RWPE1 (cell line): Measurements from ENCODE around the gene NHERF2.

ENCODE experiments used
- CTCF ChIA-PET: fragments of 350-600 bp; sonication (Branson Sonifier 250); formaldehyde crosslinking; extraction: SDS; loops from one replicate; lab custom pipeline; 2021; lab: Yijun Ruan, JAX
- POLR2A ChIA-PET: fragments of 400-600 bp; formaldehyde crosslinking; extraction: SDS; loops from one replicate; lab custom pipeline; 2020; ENCODE audit warnings: antibody characterized with exemption; ENCODE audit not compliant: low non-redundant PET; lab: Yijun Ruan, JAX
- DNase-seq: peaks from one replicate; pipeline ENCODE4 v3.0.0; 2012; ENCODE audit warnings: low spot score
- H3K27ac ChIP-seq: fragments of 450-650 bp; 2 replicates; pipeline ENCODE4 v1.5.1; 2017
- TF ChIP-seq, protein P1 (sequence below): fragments of 450-650 bp; conservative IDR thresholded peaks from 2 replicates; pipeline ENCODE4 v1.5.1; 2017; ENCODE audit warnings: low read depth, mild to moderate bottlenecking

Gene NHERF2

DNA sequence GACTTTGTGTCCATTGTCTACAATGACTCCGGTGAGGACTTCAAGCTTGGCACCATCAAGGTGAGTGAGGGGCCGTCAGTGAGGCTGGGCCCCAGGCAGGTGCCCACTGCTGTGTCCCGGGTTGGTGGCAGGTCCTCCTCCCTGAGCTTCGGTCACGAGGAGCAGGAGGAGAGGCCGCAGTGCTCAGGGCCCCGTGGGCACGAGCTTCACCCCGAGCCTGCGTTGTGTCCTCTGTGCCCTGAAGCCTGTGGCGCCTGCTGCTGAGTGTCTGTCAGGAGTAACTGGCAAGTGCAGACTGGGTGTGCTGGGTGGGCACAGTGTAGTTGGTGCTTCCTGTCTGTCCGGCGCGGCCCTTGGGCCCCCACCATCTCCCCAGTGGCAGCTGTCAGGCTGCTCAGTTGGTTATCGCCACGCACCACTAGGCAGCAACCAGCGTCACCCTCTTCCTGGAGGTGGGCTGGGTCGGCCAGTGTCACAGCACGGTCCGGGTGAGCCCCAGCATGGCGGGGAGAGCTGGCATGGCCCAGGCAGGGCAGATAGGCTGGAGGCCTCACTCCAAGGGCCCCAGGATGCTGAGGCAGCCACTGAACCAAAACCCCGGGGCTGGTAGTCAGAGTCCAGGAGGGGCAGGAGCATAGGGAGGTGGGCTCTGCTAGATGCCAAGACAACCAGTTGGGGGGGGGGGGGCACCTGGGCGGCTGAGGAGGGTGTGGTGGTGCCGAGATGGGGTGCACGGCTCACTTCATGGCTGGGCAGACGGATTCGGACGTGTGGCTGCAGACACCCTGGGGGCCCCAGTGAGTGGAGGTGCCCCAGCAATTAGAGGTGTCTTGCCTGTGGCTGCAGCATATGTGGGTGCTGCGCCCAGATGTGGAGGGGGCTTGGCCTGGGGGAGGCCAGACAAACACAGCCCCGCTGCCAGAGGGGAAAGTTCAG is 60.4 kb downstream of the NHERF2 start:
- peak overlapping the region; percentile 73 for H3K27ac ChIP-seq
- CTCF ChIA-PET: interaction anchor here (0.5 to 1.1 kb wide), 3 partner anchors 54 to 120 kb away, joined by 3 to 4 read pairs (median 4); partner anchors contain the start of gene RNF151

DNA sequence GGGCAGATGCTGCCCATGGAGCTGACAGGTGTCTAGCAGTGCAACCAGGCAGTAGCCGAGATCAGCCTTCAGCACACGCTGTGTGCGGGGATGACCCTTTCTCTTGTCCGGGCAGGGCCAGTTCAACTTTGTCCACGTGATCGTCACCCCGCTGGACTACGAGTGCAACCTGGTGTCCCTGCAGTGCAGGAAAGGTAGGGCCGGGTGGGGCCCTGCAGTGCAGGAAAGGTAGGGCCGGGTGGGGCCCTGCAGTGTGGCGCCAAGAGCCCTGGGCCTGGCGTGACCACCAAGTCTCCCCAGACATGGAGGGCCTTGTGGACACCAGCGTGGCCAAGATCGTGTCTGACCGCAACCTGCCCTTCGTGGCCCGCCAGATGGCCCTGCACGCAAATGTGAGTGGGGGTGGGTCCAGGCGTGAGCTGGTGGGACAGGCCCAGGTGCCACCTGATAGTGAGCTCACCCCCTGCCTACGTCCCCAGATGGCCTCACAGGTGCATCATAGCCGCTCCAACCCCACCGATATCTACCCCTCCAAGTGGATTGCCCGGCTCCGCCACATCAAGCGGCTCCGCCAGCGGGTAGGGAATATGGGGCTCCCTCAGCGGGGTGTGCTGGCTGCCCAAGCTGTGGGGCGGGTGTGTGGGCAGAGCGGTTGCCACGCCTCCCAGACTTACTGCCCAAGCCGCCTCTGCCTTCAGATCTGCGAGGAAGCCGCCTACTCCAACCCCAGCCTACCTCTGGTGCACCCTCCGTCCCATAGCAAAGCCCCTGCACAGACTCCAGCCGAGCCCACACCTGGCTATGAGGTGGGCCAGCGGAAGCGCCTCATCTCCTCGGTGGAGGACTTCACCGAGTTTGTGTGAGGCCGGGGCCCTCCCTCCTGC is 61.3 kb downstream of the NHERF2 start:
- peak overlapping the region; percentile 73 for H3K27ac ChIP-seq
- DNase-seq: no peak

More for the DNA sequence above, 60.4 kb downstream of the NHERF2 start:
- POLR2A ChIA-PET: no interaction called here
- TF ChIP-seq, protein P1, sequence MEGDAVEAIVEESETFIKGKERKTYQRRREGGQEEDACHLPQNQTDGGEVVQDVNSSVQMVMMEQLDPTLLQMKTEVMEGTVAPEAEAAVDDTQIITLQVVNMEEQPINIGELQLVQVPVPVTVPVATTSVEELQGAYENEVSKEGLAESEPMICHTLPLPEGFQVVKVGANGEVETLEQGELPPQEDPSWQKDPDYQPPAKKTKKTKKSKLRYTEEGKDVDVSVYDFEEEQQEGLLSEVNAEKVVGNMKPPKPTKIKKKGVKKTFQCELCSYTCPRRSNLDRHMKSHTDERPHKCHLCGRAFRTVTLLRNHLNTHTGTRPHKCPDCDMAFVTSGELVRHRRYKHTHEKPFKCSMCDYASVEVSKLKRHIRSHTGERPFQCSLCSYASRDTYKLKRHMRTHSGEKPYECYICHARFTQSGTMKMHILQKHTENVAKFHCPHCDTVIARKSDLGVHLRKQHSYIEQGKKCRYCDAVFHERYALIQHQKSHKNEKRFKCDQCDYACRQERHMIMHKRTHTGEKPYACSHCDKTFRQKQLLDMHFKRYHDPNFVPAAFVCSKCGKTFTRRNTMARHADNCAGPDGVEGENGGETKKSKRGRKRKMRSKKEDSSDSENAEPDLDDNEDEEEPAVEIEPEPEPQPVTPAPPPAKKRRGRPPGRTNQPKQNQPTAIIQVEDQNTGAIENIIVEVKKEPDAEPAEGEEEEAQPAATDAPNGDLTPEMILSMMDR: no peak
- no peak for DNase-seq

More for the DNA sequence above, 61.3 kb downstream of the NHERF2 start:
- TF ChIP-seq, protein P1: no peak
- CTCF ChIA-PET: interaction anchor here (0.5 to 0.7 kb wide), 3 partner anchors 11 to 428 kb away, joined by 3 read pairs; no protein-coding TSS in a partner anchor
- POLR2A ChIA-PET: interaction anchor here (0.5 kb wide), 1 partner anchor 22 kb away, joined by 7 read pairs; no protein-coding TSS in a partner anchor
